ENCODE data around the gene RP9. TPM values are rescaled to one million over a fixed set of nuclear protein-coding genes. Genes with fewer than 3 reads are reported as not detected.

Gene RP9
- total RNA-seq (2012; rRNA removed) (9.5 and 14.7 TPM in 2 replicates), polyA plus RNA-seq (2012; rRNA removed) (18.1 and 18.3 TPM in 2 replicates), Bru-seq, nascent RNA (percentile 71 among the genes with signal in this experiment), BruChase-seq, experiment 1, labeled RNA remaining after a 6-hour chase (percentile 61 among the genes with signal in this experiment), BruChase-seq, experiment 2, labeled RNA remaining after a 2-hour chase (percentile 57 among the genes with signal in this experiment)
- polyA plus RNA-seq (2012; cell fraction: cytosol; rRNA removed) = 5.6 and 7.2 TPM in 2 replicates
- 7.2 and 14.9 TPM in 2 replicates for polyA plus RNA-seq (2012; cell fraction: nucleus; rRNA removed; ENCODE audit: low replicate concordance)
- long read RNA-seq, transcript RP9-201 (6 exons, 1,121 nt) = major isoform, 15 of 20 reads
- long read RNA-seq, partial matches to known transcripts = 4 of 20 reads
- long read RNA-seq, other reads (novel, unspliced or antisense) = 1 of 20 reads

DNA sequence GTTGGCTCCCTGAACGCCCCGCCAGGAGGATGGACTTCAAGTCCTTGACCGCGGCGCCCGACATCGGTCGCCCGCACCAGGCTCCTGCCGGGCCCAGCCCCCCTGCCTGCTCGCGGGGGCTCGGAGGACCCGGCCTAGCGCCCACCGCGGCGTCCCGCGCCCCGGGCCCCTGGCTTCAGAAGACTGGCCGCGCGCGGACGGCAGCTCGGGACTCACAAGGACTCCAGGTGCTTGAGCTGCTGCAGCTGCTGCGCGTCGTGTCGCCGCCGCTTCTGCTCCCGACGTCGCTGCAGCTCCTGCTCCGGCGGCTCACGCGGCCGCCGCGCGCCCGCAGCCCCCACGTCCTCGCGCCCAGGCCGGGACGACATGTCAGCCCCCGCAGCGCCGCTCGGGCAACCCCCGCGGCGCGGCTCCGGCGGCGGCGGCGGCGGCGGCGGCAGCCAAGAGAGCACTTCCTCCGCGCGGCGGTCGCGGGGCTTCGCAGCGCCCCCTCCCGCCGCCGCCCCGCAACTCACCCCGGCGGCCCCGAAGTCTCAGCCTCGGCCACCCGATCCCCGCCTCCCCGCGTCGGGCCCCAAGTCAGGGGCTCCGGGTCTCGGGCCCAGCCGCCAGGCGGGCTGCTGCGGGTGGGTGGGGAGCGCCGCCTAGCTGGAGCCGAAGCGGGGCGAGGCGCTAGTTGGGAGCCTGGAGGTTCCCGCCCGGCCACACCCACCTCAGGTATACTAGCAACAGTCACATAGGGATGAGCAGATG, at the start of gene RP9:
Gene RP9, minus strand, starts transcription at position 400 of the 753 bp plus-strand sequence. Its CDS starts 32 bp downstream, at position 368.
- no TSS peak for BruUV-seq (replicated peaks)
- WGBS, 2 experiments (ENCODE audit: extremely low coverage in 2 of 2, insufficient read length in 1 of 2) = 0% methylated on average over 32 of the region's 100 CpGs; no CpG with 5 or more reads in 1 of the 2 experiments
- Histone ChIP-seq H3K79me1 (ENCODE audit: low read depth in 1 of 2, low read length in 2 of 2) (peaks cover 25 to 33% of the 10 kb centered on the region in 2 experiments), H3K27me3 (ENCODE audit: control insufficient read depth, insufficient read depth, low read length) (peaks cover 6% of the 10 kb centered on the region; the same call in 1 of the 2 replicates), H2BK5ac (ENCODE audit: low read depth, low read length, poor library complexity, severe bottlenecking) (peak within 1 kb of the TSS; percentile 77), H2AK5ac (ENCODE audit: low read depth, low read length) (no peak within 1 kb of the TSS), H3K4me3 (ENCODE audit: insufficient read depth, low read depth, low read length) (peak within 1 kb of the TSS; percentile 92), H2AK9ac (replicated peaks; ENCODE audit: low read depth, low read length, poor library complexity) (peak within 1 kb of the TSS; percentile 60), H2BK120ac (ENCODE audit: low read depth, low read length) (peak within 1 kb of the TSS; percentile 62; the same call in 1 of the 2 replicates), H2AFZ (replicated peaks; ENCODE audit: low read length, poor library complexity) (peak within 1 kb of the TSS; percentile 95), H3K4ac (ENCODE audit: low read depth, low read length) (peak within 1 kb of the TSS; percentile 68), H3K9me1 (ENCODE audit: insufficient read depth, low read length) (no peaks in the 10 kb centered on the region), H3K9ac (ENCODE audit: low read depth, low read length) (peak within 1 kb of the TSS; percentile 77), H4K91ac (ENCODE audit: insufficient read depth, low read depth, low read length) (no peak within 1 kb of the TSS; the same call in 1 of the 2 replicates), H3K18ac (ENCODE audit: low read depth, low read length) (no peak within 1 kb of the TSS), H2BK15ac (ENCODE audit: low read depth, low read length) (no peak within 1 kb of the TSS), H3K36me3 (ENCODE audit: control insufficient read depth, insufficient read depth, low read length) (no peaks in the 10 kb centered on the region; the same call in 1 of the 2 replicates), H4K8ac (ENCODE audit: low read depth in 2 of 2, low read length in 2 of 2) (peak within 1 kb of the TSS in 1 of 2 experiments; percentile 63; a peak in 2 of 4 replicates), H2BK20ac (ENCODE audit: low read depth, low read length) (no peak within 1 kb of the TSS), H3K14ac (replicated peaks; ENCODE audit: low read depth, low read length) (peak within 1 kb of the TSS; percentile 41; the same call in 1 of the 2 replicates), H3K9me3 (ENCODE audit: control insufficient read depth, insufficient read depth, low read length) (no peaks in the 10 kb centered on the region), H3K27ac (ENCODE audit: insufficient read depth, low read length) (peak within 1 kb of the TSS; percentile 62), H3K56ac (ENCODE audit: extremely low read depth, insufficient read depth, low read length) (peak within 1 kb of the TSS; percentile 71), H3K4me1 (ENCODE audit: control insufficient read depth, insufficient read depth, low read length) (peaks cover 6% of the 10 kb centered on the region), H4K20me1 (ENCODE audit: insufficient read depth, low read length) (peaks cover 11% of the 10 kb centered on the region), H4K5ac (ENCODE audit: low read depth, low read length) (peak within 1 kb of the TSS; percentile 41), H3K23ac (ENCODE audit: low read depth, low read length) (peak within 1 kb of the TSS; percentile 8), H3K4me2 (ENCODE audit: low read depth, low read length) (peak within 1 kb of the TSS; percentile 100)
- ChIA-PET POLR2A (ENCODE audit: unreplicated experiment) (no interaction called here), CTCF (interaction anchor here (0.7 to 1.6 kb wide), 7 partner anchors 21 to 301 kb away, joined by 3 to 5 read pairs (median 3); no protein-coding TSS in a partner anchor)
- ATAC-seq (ENCODE audit: low read depth) (peak; percentile 95), DNase-seq (peak; percentile 47)
- dilution Hi-C loops (cut with HindIII; ENCODE audit: low sequenced_read_pairs, unreplicated experiment) (no loop called here), intact Hi-C loops (cut with micrococcal nuclease) (loop anchor here (2.0 to 5.0 kb wide), 5 partner anchors 152 to 614 kb away; partner anchors contain the start of genes AVL9, FKBP9 and KBTBD2), in situ Hi-C loops (cut with MboI; ENCODE audit: low sequenced_read_pairs) (no loop called here)
- TF ChIP-seq FOS (IDR thresholded peaks at IDR 0.05; ENCODE audit: low read depth, low read length) (no peak), POLR2A (IDR thresholded peaks at IDR 0.05; ENCODE audit: low read depth, low read length) (no peak), RAD21 (IDR thresholded peaks at IDR 0.05; ENCODE audit: low read length) (peak; percentile 29), MAZ (IDR thresholded peaks at IDR 0.05; ENCODE audit: borderline replicate concordance, low read depth, low read length) (peak; percentile 35; the same call in 1 of the 2 replicates), MXI1 (IDR thresholded peaks at IDR 0.05; ENCODE audit: borderline replicate concordance, low read depth, low read length) (peak; percentile 31; the same call in 1 of the 2 replicates)
- TF ChIP-seq, protein P1, sequence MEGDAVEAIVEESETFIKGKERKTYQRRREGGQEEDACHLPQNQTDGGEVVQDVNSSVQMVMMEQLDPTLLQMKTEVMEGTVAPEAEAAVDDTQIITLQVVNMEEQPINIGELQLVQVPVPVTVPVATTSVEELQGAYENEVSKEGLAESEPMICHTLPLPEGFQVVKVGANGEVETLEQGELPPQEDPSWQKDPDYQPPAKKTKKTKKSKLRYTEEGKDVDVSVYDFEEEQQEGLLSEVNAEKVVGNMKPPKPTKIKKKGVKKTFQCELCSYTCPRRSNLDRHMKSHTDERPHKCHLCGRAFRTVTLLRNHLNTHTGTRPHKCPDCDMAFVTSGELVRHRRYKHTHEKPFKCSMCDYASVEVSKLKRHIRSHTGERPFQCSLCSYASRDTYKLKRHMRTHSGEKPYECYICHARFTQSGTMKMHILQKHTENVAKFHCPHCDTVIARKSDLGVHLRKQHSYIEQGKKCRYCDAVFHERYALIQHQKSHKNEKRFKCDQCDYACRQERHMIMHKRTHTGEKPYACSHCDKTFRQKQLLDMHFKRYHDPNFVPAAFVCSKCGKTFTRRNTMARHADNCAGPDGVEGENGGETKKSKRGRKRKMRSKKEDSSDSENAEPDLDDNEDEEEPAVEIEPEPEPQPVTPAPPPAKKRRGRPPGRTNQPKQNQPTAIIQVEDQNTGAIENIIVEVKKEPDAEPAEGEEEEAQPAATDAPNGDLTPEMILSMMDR (conservative IDR thresholded peaks at IDR 0.05; ENCODE audit: low read depth, low read length) = peak; percentile 62
